Nephron progenitor cell (in vitro differentiated cells): ENCODE results near the gene JCAD.

ENCODE experiments used
- DNase-seq: peaks from one replicate; pipeline ENCODE4 v3.0.0; 2021
- H3K27ac Mint-ChIP-seq: 2 replicates; pipeline ENCODE4 v1.8.0; 2021; ENCODE audit warnings: mild to moderate bottlenecking, moderate library complexity, mixed read lengths
- H3K27me3 Mint-ChIP-seq: 2 replicates; pipeline ENCODE4 v1.8.0; 2021; ENCODE audit warnings: mild to moderate bottlenecking, low read depth, mixed read lengths; ENCODE audit not compliant: poor library complexity
- H3K36me3 Mint-ChIP-seq: 2 replicates; pipeline ENCODE4 v1.8.0; 2021; ENCODE audit warnings: low read depth, mixed read lengths
- H3K4me1 Mint-ChIP-seq: 2 replicates; pipeline ENCODE4 v1.8.0; 2021; ENCODE audit warnings: mixed read lengths
- H3K4me3 Mint-ChIP-seq: 2 replicates; pipeline ENCODE4 v1.8.0; 2021; ENCODE audit warnings: mild to moderate bottlenecking, moderate library complexity, mixed read lengths
- H3K9me3 Mint-ChIP-seq: 2 replicates; pipeline ENCODE4 v1.8.0; 2021; ENCODE audit warnings: mild to moderate bottlenecking, moderate library complexity, mixed read lengths
- CTCF ChIP-seq: fragments of 200-600 bp; sonication (generic); IDR thresholded peaks from 2 replicates; pipeline ENCODE4 v1.5.0; 2021; ENCODE audit warnings: antibody characterized with exemption

JCAD gene

GRCh38 chr10:30041196-30042105, 17.9 kb downstream of the JCAD start:
- no peak for TF ChIP-seq CTCF
- Mint-ChIP-seq H3K36me3 (peaks cover 34% of the 10 kb centered on the region), H3K9me3 (no peaks in the 10 kb centered on the region), H3K4me1 (peaks cover 19% of the 10 kb centered on the region), H3K27me3 (peaks cover 5% of the 10 kb centered on the region), H3K4me3 (no peak overlapping the region), H3K27ac (no peak overlapping the region)
- DNase-seq: no peak

GRCh38 chr10:30040597-30040996, 18.8 kb downstream of the JCAD start:
- no peak for DNase-seq
- Mint-ChIP-seq H3K27ac (no peak overlapping the region), H3K9me3 (no peaks in the 10 kb centered on the region)

GRCh38 chr10:30039988-30040387, 19.4 kb downstream of the JCAD start:
- Mint-ChIP-seq H3K27ac (no peak overlapping the region), H3K4me1 (peaks cover 27% of the 10 kb centered on the region), H3K9me3 (no peaks in the 10 kb centered on the region), H3K36me3 (peaks cover 19% of the 10 kb centered on the region), H3K27me3 (peaks cover 5% of the 10 kb centered on the region), H3K4me3 (no peak overlapping the region)
- DNase-seq: no peak
- no peak for TF ChIP-seq CTCF

More at GRCh38 chr10:30040597-30040996, 18.8 kb downstream of the JCAD start:
- no peak overlapping the region for H3K4me3 Mint-ChIP-seq
- no peak for TF ChIP-seq CTCF
- peaks cover 21% of the 10 kb centered on the region for H3K4me1 Mint-ChIP-seq
- H3K27me3 Mint-ChIP-seq: peaks cover 3% of the 10 kb centered on the region
- H3K36me3 Mint-ChIP-seq: peaks cover 25% of the 10 kb centered on the region

- H3K27me3 Mint-ChIP-seq: peaks cover 5% of the 10 kb centered on the region
- H3K9me3 Mint-ChIP-seq: no peaks in the 10 kb centered on the region
- no peak overlapping the region for H3K4me3 Mint-ChIP-seq
- peaks cover 31% of the 10 kb centered on the region for H3K4me1 Mint-ChIP-seq
- peaks cover 15% of the 10 kb centered on the region for H3K36me3 Mint-ChIP-seq
- no peak for TF ChIP-seq CTCF
- DNase-seq: no peak
- H3K27ac Mint-ChIP-seq: no peak overlapping the region
Observed at GRCh38 chr10:30039567-30039966, 19.8 kb downstream of the JCAD start.

- Mint-ChIP-seq H3K27ac (no peak overlapping the region), H3K36me3 (peaks cover 15% of the 10 kb centered on the region), H3K9me3 (no peaks in the 10 kb centered on the region), H3K4me3 (no peak overlapping the region), H3K27me3 (peaks cover 5% of the 10 kb centered on the region), H3K4me1 (peaks cover 37% of the 10 kb centered on the region)
- DNase-seq: no peak
- no peak for TF ChIP-seq CTCF
Observed at GRCh38 chr10:30038781-30039536, 20.4 kb downstream of the JCAD start.
